Measurements from ENCODE around the gene ZNF23. TPM values are rescaled to one million over a fixed set of nuclear protein-coding genes. Genes with fewer than 3 reads are reported as not detected.

ZNF23 gene
- total and polyA plus RNA-seq, 12 donors, result 3.7 to 12.4 (median 5.8) TPM

DNA sequence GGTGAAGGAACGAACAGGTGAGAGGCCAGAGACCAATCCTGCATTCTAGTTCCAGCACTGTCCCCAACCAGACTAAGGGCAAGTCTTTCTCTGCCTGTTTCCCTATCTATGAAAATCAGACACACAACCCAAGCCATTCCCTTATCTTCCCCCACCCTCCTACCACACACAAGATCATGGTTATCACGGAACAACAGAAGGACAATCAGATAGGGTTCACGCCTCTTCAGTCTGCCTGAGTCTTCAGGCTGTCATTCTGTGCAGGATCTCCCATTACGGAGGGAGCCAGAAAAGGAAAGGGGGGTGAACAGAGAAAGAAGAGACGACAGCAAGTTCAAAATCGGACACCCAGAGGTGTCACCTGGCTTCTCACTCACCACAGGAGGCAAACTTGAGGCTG lies 31.3 kb downstream of the ZNF23 start:
- Histone ChIP-seq H3K4me1 (no peaks in the 10 kb centered on the region), H3K27ac (no peak overlapping the region), H3K27me3 (peaks cover 4 to 65% (median 34%) of the 10 kb centered on the region in 7 donors), H3K9me3 (peaks cover 0 to 15% (median 0%) of the 10 kb centered on the region in 11 donors), H3K4me3 (no peak overlapping the region), H3K36me3 (no peaks in the 10 kb centered on the region)
- 43 to 50% methylated on average over 6 of the region's 6 CpGs for WGBS, 2 donors
- TF ChIP-seq, protein P1, sequence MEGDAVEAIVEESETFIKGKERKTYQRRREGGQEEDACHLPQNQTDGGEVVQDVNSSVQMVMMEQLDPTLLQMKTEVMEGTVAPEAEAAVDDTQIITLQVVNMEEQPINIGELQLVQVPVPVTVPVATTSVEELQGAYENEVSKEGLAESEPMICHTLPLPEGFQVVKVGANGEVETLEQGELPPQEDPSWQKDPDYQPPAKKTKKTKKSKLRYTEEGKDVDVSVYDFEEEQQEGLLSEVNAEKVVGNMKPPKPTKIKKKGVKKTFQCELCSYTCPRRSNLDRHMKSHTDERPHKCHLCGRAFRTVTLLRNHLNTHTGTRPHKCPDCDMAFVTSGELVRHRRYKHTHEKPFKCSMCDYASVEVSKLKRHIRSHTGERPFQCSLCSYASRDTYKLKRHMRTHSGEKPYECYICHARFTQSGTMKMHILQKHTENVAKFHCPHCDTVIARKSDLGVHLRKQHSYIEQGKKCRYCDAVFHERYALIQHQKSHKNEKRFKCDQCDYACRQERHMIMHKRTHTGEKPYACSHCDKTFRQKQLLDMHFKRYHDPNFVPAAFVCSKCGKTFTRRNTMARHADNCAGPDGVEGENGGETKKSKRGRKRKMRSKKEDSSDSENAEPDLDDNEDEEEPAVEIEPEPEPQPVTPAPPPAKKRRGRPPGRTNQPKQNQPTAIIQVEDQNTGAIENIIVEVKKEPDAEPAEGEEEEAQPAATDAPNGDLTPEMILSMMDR (IDR thresholded peaks at IDR 0.05), result no peak
- ATAC-seq (no peak), DNase-seq (no peak)
- intact Hi-C loops (cut with DNase I), result no loop called here

DNA sequence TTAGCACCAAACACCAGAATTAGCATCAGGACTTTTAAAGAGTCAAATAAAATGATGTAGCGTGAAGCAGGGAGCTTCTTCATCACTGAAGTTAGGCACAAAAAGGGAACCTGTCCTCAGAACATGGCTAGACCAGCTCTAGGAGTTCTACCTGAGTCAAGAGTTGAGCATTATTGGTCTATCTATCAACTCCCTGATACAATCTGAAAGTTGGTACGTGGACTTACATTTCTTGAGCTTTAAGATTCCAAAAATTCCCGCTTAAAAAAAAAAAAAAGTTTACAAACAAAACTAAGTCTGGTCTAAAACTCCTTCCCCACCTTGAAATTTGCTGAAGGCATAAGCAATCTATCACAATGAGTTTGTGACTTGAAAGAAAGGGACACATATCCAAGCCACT lies 32.5 kb downstream of the ZNF23 start:
- DNase-seq, result no peak
- 72 to 84% methylated on average over 3 of the region's 3 CpGs for WGBS, 2 donors
- H3K4me1 ChIP-seq, result no peaks in the 10 kb centered on the region
- H3K9me3 ChIP-seq, result peaks cover 0 to 15% (median 0%) of the 10 kb centered on the region in 11 donors
- no peaks in the 10 kb centered on the region for H3K36me3 ChIP-seq
- no peak for ATAC-seq
- H3K27ac ChIP-seq, result no peak overlapping the region
- TF ChIP-seq, protein P1 (IDR thresholded peaks at IDR 0.05), result no peak
- H3K4me3 ChIP-seq, result no peak overlapping the region
- H3K27me3 ChIP-seq, result peaks cover 7 to 71% (median 45%) of the 10 kb centered on the region in 7 donors
- intact Hi-C loops (cut with DNase I), result no loop called here

DNA sequence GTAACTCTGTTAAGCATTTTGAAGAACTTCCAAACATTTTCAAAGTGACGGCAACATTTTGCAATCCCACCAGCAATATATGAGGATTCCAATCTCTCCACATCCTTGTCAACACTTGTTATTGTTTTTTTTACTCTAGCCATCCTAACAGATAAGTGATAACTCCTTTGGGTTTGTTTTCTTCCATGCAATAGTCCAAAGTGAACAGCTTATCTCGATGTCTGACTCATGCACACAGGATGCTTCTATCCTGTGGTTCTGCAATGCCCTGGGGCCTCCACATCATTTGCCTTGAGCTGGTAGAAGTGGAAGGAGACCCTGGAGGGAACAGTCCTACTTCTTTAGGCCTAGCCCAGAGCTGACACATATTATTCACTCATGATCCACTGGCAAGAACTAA lies 33.2 kb downstream of the ZNF23 start:
- TF ChIP-seq, protein P1 (IDR thresholded peaks at IDR 0.05), result no peak
- Histone ChIP-seq H3K27ac (no peak overlapping the region), H3K9me3 (peaks cover 0 to 15% (median 0%) of the 10 kb centered on the region in 11 donors), H3K4me1 (no peaks in the 10 kb centered on the region), H3K36me3 (no peaks in the 10 kb centered on the region), H3K4me3 (no peak overlapping the region), H3K27me3 (peaks cover 7 to 78% (median 52%) of the 10 kb centered on the region in 7 donors)
- WGBS, 2 donors, result 62 to 73% methylated on average over 2 of the region's 2 CpGs
- ATAC-seq, result no peak
- intact Hi-C loops (cut with DNase I), result no loop called here
- DNase-seq, result no peak

DNA sequence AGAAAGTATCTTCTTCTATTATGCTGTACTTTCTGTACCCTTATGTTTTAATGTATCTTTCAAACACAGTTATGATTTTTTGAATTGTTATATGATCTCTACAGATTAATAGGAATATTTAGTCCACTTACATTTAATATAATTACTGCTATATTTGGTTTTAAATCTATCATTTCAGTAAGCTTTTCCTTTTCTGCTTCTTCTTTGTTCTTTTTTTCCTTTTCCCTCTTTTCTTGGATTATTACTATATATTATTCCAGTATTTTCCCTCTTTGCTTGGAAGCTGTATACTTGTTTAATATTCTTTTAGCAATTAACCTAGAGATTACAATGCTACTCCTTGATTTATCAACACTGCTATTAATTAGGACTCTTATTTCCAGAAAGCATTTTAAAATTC lies 33.7 kb downstream of the ZNF23 start:
- no peaks in the 10 kb centered on the region for H3K36me3 ChIP-seq
- TF ChIP-seq, protein P1 (IDR thresholded peaks at IDR 0.05), result no peak
- H3K27me3 ChIP-seq, result peaks cover 7 to 80% (median 55%) of the 10 kb centered on the region in 7 donors
- H3K27ac ChIP-seq, result no peak overlapping the region
- H3K4me3 ChIP-seq, result no peak overlapping the region
- ATAC-seq (no peak), DNase-seq (no peak)
- intact Hi-C loops (cut with DNase I), result no loop called here
- no peaks in the 10 kb centered on the region for H3K4me1 ChIP-seq
- peaks cover 0 to 15% (median 0%) of the 10 kb centered on the region in 11 donors for H3K9me3 ChIP-seq

Measured in heart right ventricle (tissue), 16 donors.